ENCODE data around the gene SHH.
"Not testable (repeated sequence)": the region's sequence is repeated elsewhere in the genome, so short reads cannot be mapped to it uniquely, and the experiment has no call there.

Gene SHH

GRCh38 chr7:155818820-155819168, 6.5 kb upstream of the SHH start:
- no peak for DNase-seq

- DNase-seq: no peak
Measured at GRCh38 chr7:155818154-155818819, 6.0 kb upstream of the SHH start.

GRCh38 chr7:155817515-155817914, 5.3 kb upstream of the SHH start:
- not testable (repeated sequence) for DNase-seq

GRCh38 chr7:155816996-155817395, 4.7 kb upstream of the SHH start:
- no peak for DNase-seq

- no peak for DNase-seq
Measured at GRCh38 chr7:155816192-155816508, 3.9 kb upstream of the SHH start.

- DNase-seq: peak; percentile 79 to 84
Measured at GRCh38 chr7:155815332-155816191, 3.3 kb upstream of the SHH start.

GRCh38 chr7:155814316-155815276, 2.3 kb upstream of the SHH start:
- DNase-seq: no peak

- DNase-seq: no peak
Measured at GRCh38 chr7:155813546-155814315, 1.5 kb upstream of the SHH start.

GRCh38 chr7:155813125-155813524, 862 bp upstream of the SHH start:
- no peak for DNase-seq

- DNase-seq: no peak
Measured at GRCh38 chr7:155811560-155811894, 736 bp downstream of the SHH start.

GRCh38 chr7:155810770-155811559, 1.3 kb downstream of the SHH start:
- no peak for DNase-seq

GRCh38 chr7:155809947-155810769, 2.1 kb downstream of the SHH start:
- no peak for DNase-seq

GRCh38 chr7:155809332-155809946, 2.8 kb downstream of the SHH start:
- no peak for DNase-seq

- DNase-seq: no peak
Measured at GRCh38 chr7:155808549-155809331, 3.5 kb downstream of the SHH start.

GRCh38 chr7:155807789-155808548, 4.3 kb downstream of the SHH start:
- no peak for DNase-seq

- DNase-seq: no peak
Measured at GRCh38 chr7:155807065-155807671, 5.1 kb downstream of the SHH start.

GRCh38 chr7:155806096-155806871, 6.0 kb downstream of the SHH start:
- DNase-seq: no peak

- DNase-seq: no peak
Measured at GRCh38 chr7:155805826-155806095, 6.5 kb downstream of the SHH start.

Measured in activated CD4-positive, alpha-beta T cell treated with anti-CD3 and anti-CD28 coated beads, Interleukin-2, amount 50 U/mL, for 48 hours (primary cell).